AG09319 (cell line): Measurements from ENCODE around the gene POLK.

ENCODE experiments used
- DNase-seq: peaks from one replicate; pipeline ENCODE4 v3.0.0-alpha.2; 2010; ENCODE audit warnings: low read depth; ENCODE audit errors: extremely low read depth
- CTCF ChIP-seq: IDR thresholded peaks from 2 replicates; pipeline ENCODE4 v1.5.1; 2011; ENCODE audit warnings: low read depth, mild to moderate bottlenecking, inconsistent platforms, low read length, moderate library complexity

The POLK gene

GRCh38 chr5:75510836-75511434 is 756 bp upstream of the POLK start:
- no peak for DNase-seq

GRCh38 chr5:75512383-75513074 is 838 bp downstream of the POLK start:
- TF ChIP-seq CTCF = no peak
- no peak for DNase-seq

More at GRCh38 chr5:75510836-75511434, 756 bp upstream of the POLK start:
- no peak for TF ChIP-seq CTCF

GRCh38 chr5:75513841-75514240 is 2.1 kb downstream of the POLK start:
- no peak for DNase-seq
- no peak for TF ChIP-seq CTCF

- TF ChIP-seq CTCF = no peak
- no peak for DNase-seq
Observed at GRCh38 chr5:75514323-75514722, 2.6 kb downstream of the POLK start.

- no peak for TF ChIP-seq CTCF
- no peak for DNase-seq
Observed at GRCh38 chr5:75519761-75520160, 8.1 kb downstream of the POLK start.

- TF ChIP-seq CTCF = no peak
- no peak for DNase-seq
Observed at GRCh38 chr5:75521195-75521594, 9.5 kb downstream of the POLK start.

- DNase-seq = no peak
- no peak for TF ChIP-seq CTCF
Observed at GRCh38 chr5:75522025-75522424, 10.3 kb downstream of the POLK start.
